HepG2 (cell line): ENCODE results near the gene ERVH48-1. TPM values are rescaled to one million over a fixed set of nuclear protein-coding genes. Genes with fewer than 3 reads are reported as not detected.

Source experiments
- ATAC-seq: fragments of 200-7000 bp; cut with Tn5 transposase; 3 replicates; pipeline ENCODE4 v1.9.1; 2020; ENCODE audit warnings: mild to moderate bottlenecking, moderate library complexity
- BruUV-seq: library from RNA; stranded (reverse); fragments of 400-500 nt; replicated peaks from 2 replicates; lab custom pipeline; 2021; lab: Mats Ljungman, UMichigan
- CTCF ChIA-PET: fragments of 300-600 bp; formaldehyde crosslinking; extraction: SDS; loops from one replicate; lab custom pipeline; 2021; ENCODE audit warnings: low total read pairs, inconsistent platforms, low intra/inter-chr PET ratio; lab: Yijun Ruan, JAX
- POLR2A ChIA-PET: fragments of 350-600 bp; sonication (Branson Sonifier 250); formaldehyde crosslinking; loops from one replicate; lab custom pipeline; 2020; ENCODE audit warnings: antibody characterized with exemption, inconsistent platforms; lab: Yijun Ruan, JAX
- DNase-seq: peaks from one replicate; pipeline ENCODE4 v3.0.0-alpha.2; 2015; ENCODE audit warnings: low spot score
- FAIRE-seq: peaks from 3 replicates; lab custom pipeline; 2011; peaks lifted over from hg19 to GRCh38; lab: Jason Lieb, UNC
- H2AFZ ChIP-seq: one replicate; pipeline ENCODE4 v1.6.1; 2011; ENCODE audit warnings: low read length, inconsistent platforms
- H3K27ac ChIP-seq: fragments of 300-600 bp; 3 replicates; pipeline ENCODE4 v1.8.0; 2011; ENCODE audit warnings: mixed run types, mild to moderate bottlenecking, mixed read lengths, low read length, inconsistent platforms; ENCODE audit not compliant: insufficient read depth; ENCODE audit errors: extremely low read length
- H3K27me3 ChIP-seq, 2 experiments: fragments of 200-600 bp in 1 of 2; 2 replicates in 1 of 2; 3 replicates in 1 of 2; pipeline versions ENCODE4 v1.6.0 to v1.8.0; 2011; ENCODE audit warnings: low read length in 2 of 2, mild to moderate bottlenecking in 2 of 2, moderate library complexity in 2 of 2, inconsistent platforms in 1 of 2; ENCODE audit not compliant: insufficient read depth in 2 of 2, control insufficient read depth in 1 of 2
- H3K36me3 ChIP-seq, 2 experiments: fragments of 200-600 bp in 1 of 2; replicated peaks in 1 of 2; 2 replicates in 1 of 2; 3 replicates in 1 of 2; pipeline versions ENCODE4 v1.5.1 to v1.8.0; 2011; ENCODE audit warnings: low read length in 2 of 2, inconsistent platforms in 1 of 2; ENCODE audit not compliant: insufficient read depth in 2 of 2, control insufficient read depth in 1 of 2
- H3K4me1 ChIP-seq: 2 replicates; pipeline ENCODE4 v1.5.1; 2012; ENCODE audit warnings: low read length, inconsistent platforms; ENCODE audit not compliant: insufficient read depth
- H3K4me2 ChIP-seq: 2 replicates; pipeline ENCODE4 v1.6.0; 2011; ENCODE audit warnings: low read depth, low read length, inconsistent platforms
- H3K4me3 ChIP-seq, 3 experiments: fragments of 200-600 bp in 1 of 3; sonication (generic), shearing (Covaris generic) in 1 of 3; replicated peaks in 1 of 3; 2 replicates each; pipeline ENCODE4 v1.5.1; 2011 to 2016; ENCODE audit warnings: low read length in 3 of 3, inconsistent platforms in 2 of 3, low read depth in 2 of 3, mild to moderate bottlenecking in 2 of 3, control low read depth in 1 of 3, mixed read lengths in 1 of 3; ENCODE audit not compliant: insufficient read depth in 1 of 3
- H3K79me2 ChIP-seq: one replicate; pipeline ENCODE4 v1.6.1; 2011; ENCODE audit warnings: low read length, inconsistent platforms; ENCODE audit not compliant: insufficient read depth
- H3K9ac ChIP-seq: 2 replicates; pipeline ENCODE4 v1.6.0; 2011; ENCODE audit warnings: mild to moderate bottlenecking, low read depth, low read length, inconsistent platforms; ENCODE audit not compliant: insufficient read depth
- H3K9me3 ChIP-seq: 2 replicates; pipeline ENCODE4 v1.5.1; 2012; ENCODE audit warnings: mild to moderate bottlenecking, low read length
- H4K20me1 ChIP-seq: 2 replicates; pipeline ENCODE4 v1.6.0; 2011; ENCODE audit warnings: inconsistent platforms, mild to moderate bottlenecking, low read length, moderate library complexity; ENCODE audit not compliant: insufficient read depth
- CBX5 ChIP-seq: sonication (generic); formaldehyde crosslinking; IDR thresholded peaks from 2 replicates; pipeline ENCODE4 v1.4.0; 2020; ENCODE audit warnings: missing genetic modification reagents, borderline replicate concordance
- ELF4 ChIP-seq: sonication (generic); formaldehyde crosslinking; IDR thresholded peaks from 2 replicates; pipeline ENCODE4 v1.5.0; 2020; ENCODE audit warnings: missing genetic modification reagents, mild to moderate bottlenecking, moderate library complexity, borderline replicate concordance
- GABPA ChIP-seq, 2 experiments: IDR thresholded peaks; 2 replicates each; pipeline ENCODE4 v1.6.1; 2011 to 2016; ENCODE audit warnings: low read depth in 2 of 2, low read length in 1 of 2, missing biosample characterization in 1 of 2, missing genetic modification characterization in 1 of 2
- KAT8 ChIP-seq: IDR thresholded peaks from 2 replicates; pipeline ENCODE4 v1.6.1; 2016; ENCODE audit warnings: missing genetic modification reagents, missing compliant biosample characterization
- MAZ ChIP-seq, 2 experiments: sonication (generic) in 1 of 2; formaldehyde crosslinking in 1 of 2; IDR thresholded peaks; 2 replicates each; pipeline versions ENCODE4 v1.5.0 to v1.6.1; 2012 to 2020; ENCODE audit warnings: low read depth in 2 of 2, mild to moderate bottlenecking in 2 of 2, borderline replicate concordance in 1 of 2, improper control_type of control experiment in 1 of 2, low read length in 1 of 2, missing genetic modification reagents in 1 of 2, moderate library complexity in 1 of 2
- MED8 ChIP-seq: sonication (generic); formaldehyde crosslinking; IDR thresholded peaks from 2 replicates; pipeline ENCODE4 v1.8.1; 2023; ENCODE audit warnings: mild to moderate bottlenecking, missing genetic modification reagents; ENCODE audit not compliant: insufficient replicate concordance
- MXI1 ChIP-seq: IDR thresholded peaks from 3 replicates; pipeline ENCODE4 v1.6.1; 2012; ENCODE audit warnings: low read depth, low read length, inconsistent platforms, borderline replicate concordance
- MYNN ChIP-seq: sonication (generic); formaldehyde crosslinking; IDR thresholded peaks from 2 replicates; pipeline ENCODE4 v1.4.0; 2020; ENCODE audit warnings: mild to moderate bottlenecking, low read depth, missing genetic modification reagents
- PATZ1 ChIP-seq: sonication (generic); formaldehyde crosslinking; IDR thresholded peaks from 2 replicates; pipeline ENCODE4 v1.4.0; 2020; ENCODE audit warnings: missing genetic modification reagents
- PAX8 ChIP-seq: sonication (generic); formaldehyde crosslinking; IDR thresholded peaks from 2 replicates; pipeline ENCODE4 v1.8.0; 2022; ENCODE audit warnings: mild to moderate bottlenecking, missing genetic modification reagents, borderline replicate concordance
- POGK ChIP-seq: sonication (generic); formaldehyde crosslinking; conservative IDR thresholded peaks from 2 replicates; pipeline ENCODE4 v1.8.0; 2022; ENCODE audit warnings: mild to moderate bottlenecking, moderate library complexity, missing genetic modification reagents
- REPIN1 ChIP-seq: sonication (generic); formaldehyde crosslinking; IDR thresholded peaks from 2 replicates; pipeline ENCODE4 v1.8.0; 2022; ENCODE audit warnings: missing genetic modification reagents, low read depth, mild to moderate bottlenecking, borderline replicate concordance
- RXRB ChIP-seq: IDR thresholded peaks from 2 replicates; pipeline ENCODE4 v1.6.1; 2016; ENCODE audit warnings: borderline replicate concordance, missing genetic modification reagents, missing compliant biosample characterization
- SAP130 ChIP-seq: IDR thresholded peaks from 2 replicates; pipeline ENCODE4 v1.6.1; 2016; ENCODE audit warnings: low read depth
- SMAD3 ChIP-seq: sonication (generic); formaldehyde crosslinking; IDR thresholded peaks from 2 replicates; pipeline ENCODE4 v1.4.0; 2020; ENCODE audit warnings: missing genetic modification reagents
- SP2 ChIP-seq: sonication (generic); formaldehyde crosslinking; IDR thresholded peaks from 2 replicates; pipeline ENCODE4 v1.5.1; 2020; ENCODE audit warnings: mild to moderate bottlenecking, missing genetic modification reagents
- ZNF205 ChIP-seq: IDR thresholded peaks from 2 replicates; pipeline ENCODE4 v1.6.1; 2018; ENCODE audit warnings: missing biosample characterization, missing genetic modification reagents
- ZNF567 ChIP-seq: sonication (generic); formaldehyde crosslinking; IDR thresholded peaks from 2 replicates; pipeline ENCODE4 v1.8.1; 2023; ENCODE audit warnings: mild to moderate bottlenecking, missing genetic modification reagents, borderline replicate concordance
- WGBS: methylation state at CpG from one replicate; pipeline ENCODE4 v1.1.6; 2017; ENCODE audit warnings: low lambda C conversion rate; 5-methylcytosine and 5-hydroxymethylcytosine counted together
- in situ Hi-C: cut with HindIII; loops from 2 replicates; pipeline ENCODE4 v1.10.0; 2017; ENCODE audit warnings: low pct_unique_long_range_greater_than_20kb; ENCODE audit not compliant: extremely low pct_ligation_motif_present
- intact Hi-C: fragments of 100-400 bp; cut with micrococcal nuclease; formaldehyde crosslinking; loops from one replicate; pipeline ENCODE4 v1.10.0; 2022; ENCODE audit not compliant: unreplicated experiment
- polyA plus RNA-seq, 8 experiments: library from polyadenylated mRNA; depleted of rRNA in 3 of 8; stranded (reverse) in 7 of 8; unstranded in 1 of 8; fragments of >200 nt; fragmentation: Illumina TruSeq in 4 of 8; extraction: Trizol in 4 of 8; gene quantifications; 2 replicates each; pipeline versions ENCODE4 v1.2.1 to v1.2.3, GENCODE V29; 2011 to 2016; ENCODE audit warnings: low read depth in 4 of 8, missing spikeins in 1 of 8, mixed read lengths in 1 of 8; ENCODE audit not compliant: insufficient read depth in 1 of 8
- total RNA-seq, 5 experiments: library from RNA; depleted of rRNA; stranded (reverse); fragments of >200 nt; fragmentation: Illumina TruSeq; extraction: Trizol; gene quantifications; 2 replicates each; pipeline ENCODE4 v1.2.3, GENCODE V29; 2016; ENCODE audit warnings: low read depth in 1 of 5

Gene ERVH48-1
- total and polyA plus RNA-seq, 2 of the 13 experiments (the other 11 are each of a cell fraction or from before 2014, with no cell fraction given): 1.8 TPM; not detected in 1

- TF ChIP-seq MXI1 (peak; percentile 38; the same call in 1 of the 3 replicates), SAP130 (0 out of 2 replicates have a peak, but pooled peaks have one; percentile 48), PATZ1 (CRISPR knock-in tag) (peak; percentile 34; the same call in 1 of the 2 replicates), KAT8 (CRISPR knock-in tag) (peak; percentile 57; the same call in 1 of the 2 replicates), CBX5 (CRISPR knock-in tag) (no peak), MAZ (IDR thresholded peaks at IDR 0.05; ENCODE audit: borderline replicate concordance, low read depth, low read length) (no peak), MAZ (CRISPR knock-in tag; IDR thresholded peaks at IDR 0.05; ENCODE audit: low read depth) (0 out of 2 replicates have a peak, but pooled peaks have one; percentile 31), GABPA (IDR thresholded peaks at IDR 0.05; ENCODE audit: low read depth, low read length) (no peak), GABPA (CRISPR knock-in tag; IDR thresholded peaks at IDR 0.05; ENCODE audit: low read depth) (peak; percentile 64), ELF4 (CRISPR knock-in tag) (peak; percentile 44; the same call in 1 of the 2 replicates), RXRB (0 out of 2 replicates have a peak, but pooled peaks have one; percentile 45)
These were observed 1.6 kb downstream of the ERVH48-1 start (continued) for GRCh38 chr21:42923553-42924432.

GRCh38 chr21:42922918-42923317 lies 2.5 kb downstream of the ERVH48-1 start:
- in situ Hi-C loops: no loop called here
- TF ChIP-seq ZNF567 (CRISPR knock-in tag): no peak
- TF ChIP-seq SMAD3 (CRISPR knock-in tag): no peak
- TF ChIP-seq MYNN: no peak
- TF ChIP-seq PAX8: no peak
- no peak for TF ChIP-seq POGK (CRISPR knock-in tag)
- no peak for TF ChIP-seq REPIN1 (CRISPR knock-in tag)
- TF ChIP-seq MED8 (CRISPR knock-in tag): no peak
- no peak for TF ChIP-seq SP2 (CRISPR knock-in tag)
- TF ChIP-seq ZNF205 (CRISPR knock-in tag): no peak

More at GRCh38 chr21:42922918-42923317, 2.5 kb downstream of the ERVH48-1 start:
- Histone ChIP-seq H3K9me3 (no peaks in the 10 kb centered on the region), H3K4me1 (peaks cover 14% of the 10 kb centered on the region), H3K27ac (no peak overlapping the region), H4K20me1 (no peaks in the 10 kb centered on the region), H3K27me3 (peaks cover 0 to 1% of the 10 kb centered on the region in 2 experiments; a peak in 2 of 5 replicates), H3K4me2 (no peak overlapping the region), H2AFZ (no peak overlapping the region), H3K79me2 (no peaks in the 10 kb centered on the region), H3K4me3 (no peak overlapping the region), H3K9ac (no peak overlapping the region), H3K36me3 (no peaks in the 10 kb centered on the region)
- BruUV-seq: no TSS peak
- no peak for FAIRE-seq
- no peak for DNase-seq
- 65% methylated on average over 12 of the region's 18 CpGs for WGBS
- ChIA-PET CTCF (no interaction called here), POLR2A (no interaction called here)
- ATAC-seq: no peak
- intact Hi-C loops: loop anchor here (5.0 kb wide), 1 partner anchor 49 kb away; the partner anchor contains the start of gene PKNOX1
